Pancreas (tissue), 10 donors: Measurements from ENCODE around the gene ACYP1. TPM values are rescaled to one million over a fixed set of nuclear protein-coding genes. Genes with fewer than 3 reads are reported as not detected.

ENCODE experiments used
- ATAC-seq, 4 donors: fragments of 200-7000 bp; cut with Tn5 transposase; one replicate each; pipeline versions ENCODE4 v1.8.0 to v1.9.1; 2020; ENCODE audit warnings: mild to moderate bottlenecking in 4 of 4, moderate library complexity in 4 of 4
- DNase-seq, 6 donors: peaks; one replicate each; pipeline ENCODE4 v3.0.0-alpha.2; 2020
- FAIRE-seq: peaks from 2 replicates; lab custom pipeline; 2012; peaks lifted over from hg19 to GRCh38; lab: Jason Lieb, UNC
- H3K27ac ChIP-seq, 4 donors: fragments of 200-600 bp; sonication (generic); 1 replicate in 3 of 4; 2 replicates in 1 of 4; pipeline versions ENCODE4 v1.5.0 to v1.8.0; 2020
- H3K27me3 ChIP-seq, 4 donors: fragments of 200-600 bp; one replicate each; pipeline ENCODE4 v1.8.0; 2021
- H3K36me3 ChIP-seq, 3 donors: fragments of 200-600 bp; sonication (generic) in 1 of 3; one replicate each; pipeline versions ENCODE4 v1.5.0 to v1.8.0; 2020 to 2021
- H3K4me1 ChIP-seq, 3 donors: fragments of 200-600 bp; one replicate each; pipeline ENCODE4 v1.8.0; 2021
- H3K4me3 ChIP-seq, 4 donors: fragments of 200-600 bp; sonication (generic) in 2 of 4; one replicate each; pipeline versions ENCODE4 v1.5.0 to v1.8.0; 2020 to 2021
- H3K9me3 ChIP-seq, 4 donors: fragments of 200-600 bp; one replicate each; pipeline ENCODE4 v1.8.0; 2021
- CTCF ChIP-seq, 4 donors: fragments of 200-600 bp; sonication (generic) in 3 of 4; IDR thresholded peaks; one replicate each; pipeline versions ENCODE4 v1.5.0 to v1.8.0; 2021; ENCODE audit warnings: antibody characterized with exemption in 4 of 4
- WGBS, 2 donors: extraction: QIAGEN DNeasy Blood & Tissue Kit; methylation state at CpG; one replicate each; pipeline ENCODE4 v1.1.7; 2013; 5-methylcytosine and 5-hydroxymethylcytosine counted together
- intact Hi-C, 3 donors: fragments of 100-400 bp; cut with DNase I; formaldehyde crosslinking; loops; one replicate each; pipeline versions ENCODE4 v1.11.1 to v1.14.2; 2022
- polyA plus RNA-seq, 2 donors: library from polyadenylated mRNA; stranded (reverse); fragments of 200-250 nt; gene quantifications; one replicate each; pipeline ENCODE4 v1.2.3, GENCODE V29; 2013
- total RNA-seq, 6 donors: library from RNA; stranded (reverse); fragmentation: NEBNext Ultra II Directional in 4 of 6; extraction: Animal tissue kit (Norgen Biotek cat#: 25700) in 4 of 6; gene quantifications; one replicate each; pipeline versions ENCODE4 v1.2.1 to v1.2.4, GENCODE V29; 2021 to 2023
- donor health status: healthy with polysubstance abuse.
- donor health status: DM: no; HTN: no; CAD: no; lungs with moderate emphysema.
- donor health status: DM: no; HTN: no; CAD: no.
- donor health status: control.
- donor health status: control.
- donor health status: Bipolar disorder and iron deficiency.
- donor health status: DM: yes; HTN: yes; CAD: no.
- donor health status: DM: no; HTN: no; CAD: no.
- donor health status: DM: no; HTN: no; CAD: no.
- donor health status: DM: yes; HTN: yes; CAD: no.

Gene ACYP1
- total and polyA plus RNA-seq, 8 donors = 2.9 to 17.4 (median 5.6) TPM

GRCh38 chr14:75084513-75084912 lies 20.7 kb upstream of the ACYP1 start:
- FAIRE-seq (no peak), ATAC-seq (peak in 3 of 4 donors; percentile 43 to 66 (median 53)), DNase-seq (no peak)
- H3K27me3 ChIP-seq = no peaks in the 10 kb centered on the region
- no peak overlapping the region for H3K27ac ChIP-seq
- H3K9me3 ChIP-seq = no peaks in the 10 kb centered on the region
- peaks cover 0 to 20% (median 14%) of the 10 kb centered on the region in 3 donors for H3K36me3 ChIP-seq
- no peak overlapping the region for H3K4me3 ChIP-seq
- intact Hi-C loops = loop anchor here in 2 of 3 donors (5.0 to 10.0 kb wide), 3 partner anchors 50 to 170 kb away; no protein-coding TSS in a partner anchor
- TF ChIP-seq CTCF (IDR thresholded peaks at IDR 0.05) = peak in 1 of 4 donors; percentile 10
- WGBS, 2 donors = 30 to 31% methylated on average over 5 of the region's 5 CpGs
- peaks cover 0 to 15% (median 14%) of the 10 kb centered on the region in 3 donors for H3K4me1 ChIP-seq

- Histone ChIP-seq H3K27me3 (no peaks in the 10 kb centered on the region), H3K4me1 (peaks cover 0 to 15% (median 14%) of the 10 kb centered on the region in 3 donors), H3K9me3 (no peaks in the 10 kb centered on the region), H3K4me3 (no peak overlapping the region), H3K27ac (peak overlapping the region in 1 of 4 donors; percentile 8), H3K36me3 (peaks cover 0 to 18% (median 14%) of the 10 kb centered on the region in 3 donors)
- 45 to 54% methylated on average over 1 of the region's 1 CpG for WGBS, 2 donors
- FAIRE-seq = no peak
- ATAC-seq = no peak
- no peak for TF ChIP-seq CTCF (IDR thresholded peaks at IDR 0.05)
- intact Hi-C loops = loop anchor here in 2 of 3 donors (5.0 to 10.0 kb wide), 3 partner anchors 48 to 168 kb away; no protein-coding TSS in a partner anchor
- no peak for DNase-seq
Observed at GRCh38 chr14:75083271-75083670, 19.4 kb upstream of the ACYP1 start.

- H3K4me3 ChIP-seq = no peak overlapping the region
- intact Hi-C loops = loop anchor here in 2 of 3 donors (5.0 to 10.0 kb wide), 3 partner anchors 47 to 167 kb away; no protein-coding TSS in a partner anchor
Observed at GRCh38 chr14:75081660-75082229, 17.9 kb upstream of the ACYP1 start.

GRCh38 chr14:75079521-75079920 lies 15.7 kb upstream of the ACYP1 start:
- H3K4me3 ChIP-seq = no peak overlapping the region
- H3K9me3 ChIP-seq = no peaks in the 10 kb centered on the region
- intact Hi-C loops = no loop called here
- no peak overlapping the region for H3K27ac ChIP-seq
- 44 to 72% methylated on average over 4 of the region's 4 CpGs for WGBS, 2 donors
- no peaks in the 10 kb centered on the region for H3K27me3 ChIP-seq
- no peak for TF ChIP-seq CTCF (IDR thresholded peaks at IDR 0.05)
- no peaks in the 10 kb centered on the region for H3K36me3 ChIP-seq
- no peak for ATAC-seq
- peaks cover 0 to 15% (median 14%) of the 10 kb centered on the region in 3 donors for H3K4me1 ChIP-seq
- no peak for DNase-seq
- no peak for FAIRE-seq

More at GRCh38 chr14:75081660-75082229, 17.9 kb upstream of the ACYP1 start:
- H3K4me1 ChIP-seq = peaks cover 0 to 15% (median 14%) of the 10 kb centered on the region in 3 donors
- 18 to 21% methylated on average over 2 of the region's 2 CpGs for WGBS, 2 donors
- H3K9me3 ChIP-seq = no peaks in the 10 kb centered on the region
- peak overlapping the region in 3 of 4 donors; percentile 8 to 77 (median 66) for H3K27ac ChIP-seq
- no peak for TF ChIP-seq CTCF (IDR thresholded peaks at IDR 0.05)
- DNase-seq = no peak
- no peaks in the 10 kb centered on the region for H3K27me3 ChIP-seq
- peaks cover 0 to 4% (median 3%) of the 10 kb centered on the region in 3 donors for H3K36me3 ChIP-seq
- ATAC-seq = peak; percentile 25 to 34 (median 30)
- FAIRE-seq = no peak

- no peaks in the 10 kb centered on the region for H3K9me3 ChIP-seq
- H3K27ac ChIP-seq = no peak overlapping the region
- no peaks in the 10 kb centered on the region for H3K27me3 ChIP-seq
- no peaks in the 10 kb centered on the region for H3K36me3 ChIP-seq
- intact Hi-C loops = no loop called here
- no peak for TF ChIP-seq CTCF (IDR thresholded peaks at IDR 0.05)
- FAIRE-seq (no peak), ATAC-seq (no peak), DNase-seq (no peak)
- H3K4me1 ChIP-seq = peaks cover 0 to 15% (median 11%) of the 10 kb centered on the region in 3 donors
- no peak overlapping the region for H3K4me3 ChIP-seq
Observed at GRCh38 chr14:75077794-75078193, 14.0 kb upstream of the ACYP1 start.
